HFFc6 (cell line): ENCODE results near the gene ATP11A. TPM values are rescaled to one million over a fixed set of nuclear protein-coding genes. Genes with fewer than 3 reads are reported as not detected.

Experiments
- DNase-seq: peaks from one replicate; pipeline ENCODE4 v3.0.0-alpha.2; 2018
- H3K27ac Mint-ChIP-seq: 2 replicates; pipeline ENCODE4 v1.8.0; 2020; ENCODE audit warnings: mild to moderate bottlenecking, mixed read lengths
- H3K27me3 Mint-ChIP-seq: 2 replicates; pipeline ENCODE4 v1.8.0; 2021; ENCODE audit warnings: mild to moderate bottlenecking, moderate library complexity, mixed read lengths; ENCODE audit not compliant: insufficient read depth
- H3K36me3 Mint-ChIP-seq: 2 replicates; pipeline ENCODE4 v1.8.0; 2021; ENCODE audit warnings: low read depth, mixed read lengths
- H3K4me1 Mint-ChIP-seq: 2 replicates; pipeline ENCODE4 v1.8.0; 2020; ENCODE audit warnings: low read depth, mixed read lengths
- H3K4me3 Mint-ChIP-seq: 2 replicates; pipeline ENCODE4 v1.8.0; 2020; ENCODE audit warnings: mild to moderate bottlenecking, moderate library complexity, mixed read lengths
- H3K9me3 Mint-ChIP-seq: 2 replicates; pipeline ENCODE4 v1.8.0; 2020; ENCODE audit warnings: mild to moderate bottlenecking, mixed read lengths
- CTCF ChIP-seq: fragments of 200-600 bp; sonication (generic); IDR thresholded peaks from 2 replicates; pipeline ENCODE4 v1.5.0; 2021; ENCODE audit warnings: antibody characterized with exemption, mild to moderate bottlenecking
- total RNA-seq, 6 experiments: library from RNA; stranded (reverse); fragmentation: NEBNext Ultra II Directional; extraction: Animal tissue kit (Norgen Biotek cat#: 25700); gene quantifications; 2 replicates in 1 of 6; 3 replicates in 5 of 6; pipeline ENCODE4 v1.2.3, GENCODE V29; 2021

ATP11A gene
- total RNA-seq, 6 experiments from 2014 or later, result 4.3 to 29.9 (median 6.5) TPM

- no peak for TF ChIP-seq CTCF
- Mint-ChIP-seq H3K27me3 (peaks cover 4% of the 10 kb centered on the region), H3K27ac (no peak overlapping the region), H3K36me3 (peaks cover 5% of the 10 kb centered on the region; the same call in 1 of the 2 replicates), H3K4me3 (no peak overlapping the region), H3K4me1 (peaks cover 29% of the 10 kb centered on the region), H3K9me3 (peaks cover 9% of the 10 kb centered on the region; the same call in 1 of the 2 replicates)
- peak; percentile 8 for DNase-seq
Measured at GRCh38 chr13:112714376-112715174, 24.7 kb downstream of the ATP11A start.

GRCh38 chr13:112715210-112715609 lies 25.4 kb downstream of the ATP11A start:
- Mint-ChIP-seq H3K27me3 (peaks cover 4% of the 10 kb centered on the region), H3K4me1 (peaks cover 33% of the 10 kb centered on the region), H3K4me3 (no peak overlapping the region), H3K27ac (no peak overlapping the region), H3K9me3 (peaks cover 9% of the 10 kb centered on the region; the same call in 1 of the 2 replicates), H3K36me3 (peaks cover 5% of the 10 kb centered on the region; the same call in 1 of the 2 replicates)
- no peak for DNase-seq
- no peak for TF ChIP-seq CTCF

- H3K4me3 Mint-ChIP-seq, result no peak overlapping the region
- peaks cover 5% of the 10 kb centered on the region; the same call in 1 of the 2 replicates for H3K36me3 Mint-ChIP-seq
- H3K9me3 Mint-ChIP-seq, result peaks cover 9% of the 10 kb centered on the region; the same call in 1 of the 2 replicates
- no peak for DNase-seq
- H3K27ac Mint-ChIP-seq, result no peak overlapping the region
- peaks cover 4% of the 10 kb centered on the region for H3K27me3 Mint-ChIP-seq
- H3K4me1 Mint-ChIP-seq, result peaks cover 33% of the 10 kb centered on the region
- no peak for TF ChIP-seq CTCF
Measured at GRCh38 chr13:112715715-112716460, 26.1 kb downstream of the ATP11A start.

GRCh38 chr13:112716461-112716820 lies 26.6 kb downstream of the ATP11A start:
- peaks cover 4% of the 10 kb centered on the region for H3K27me3 Mint-ChIP-seq
- TF ChIP-seq CTCF, result no peak
- H3K4me1 Mint-ChIP-seq, result peaks cover 27% of the 10 kb centered on the region
- peaks cover 5% of the 10 kb centered on the region; the same call in 1 of the 2 replicates for H3K36me3 Mint-ChIP-seq
- H3K9me3 Mint-ChIP-seq, result peaks cover 9% of the 10 kb centered on the region; the same call in 1 of the 2 replicates
- DNase-seq, result no peak
- H3K27ac Mint-ChIP-seq, result no peak overlapping the region
- no peak overlapping the region for H3K4me3 Mint-ChIP-seq

GRCh38 chr13:112716841-112717520 lies 27.1 kb downstream of the ATP11A start:
- Mint-ChIP-seq H3K27ac (no peak overlapping the region), H3K36me3 (peaks cover 5% of the 10 kb centered on the region; the same call in 1 of the 2 replicates), H3K4me3 (no peak overlapping the region), H3K9me3 (peaks cover 9% of the 10 kb centered on the region; the same call in 1 of the 2 replicates), H3K27me3 (peaks cover 4% of the 10 kb centered on the region), H3K4me1 (peaks cover 26% of the 10 kb centered on the region)
- DNase-seq, result no peak
- no peak for TF ChIP-seq CTCF
